A549 (cell line): ENCODE measurements around the gene DOCK7.

ENCODE experiments used
- CEBPB ChIP-seq, 2 experiments: fragments of >200 bp in 1 of 2; sonication (Bioruptor Twin) in 1 of 2; formaldehyde crosslinking in 1 of 2; IDR thresholded peaks; 2 replicates each; pipeline ENCODE4 v1.6.1; 2012 to 2016
- CHD4 ChIP-seq: fragments of 200-600 bp; sonication (generic); IDR thresholded peaks from 2 replicates; pipeline ENCODE4 v1.6.1; 2016; ENCODE audit warnings: antibody characterized with exemption, mild to moderate bottlenecking, borderline replicate concordance
- ELK1 ChIP-seq: fragments of 150-350 bp; IDR thresholded peaks from 2 replicates; pipeline ENCODE4 v1.6.1; 2014; ENCODE audit warnings: low read depth, mild to moderate bottlenecking, low read length
- EP300 ChIP-seq, 2 experiments: fragments of >200 bp; sonication (Bioruptor Twin); formaldehyde crosslinking; IDR thresholded peaks; 2 replicates in 1 of 2; 3 replicates in 1 of 2; pipeline ENCODE4 v1.6.1; 2016 to 2017
- RAD21 ChIP-seq, 2 experiments: fragments of >200 bp in 1 of 2; sonication (Bioruptor Twin) in 1 of 2; formaldehyde crosslinking in 1 of 2; IDR thresholded peaks in 1 of 2; conservative IDR thresholded peaks in 1 of 2; 2 replicates in 1 of 2; 3 replicates in 1 of 2; pipeline ENCODE4 v1.6.1; 2012 to 2018; ENCODE audit warnings: inconsistent platforms in 1 of 2
- RCOR1 ChIP-seq: fragments of 150-350 bp; IDR thresholded peaks from 2 replicates; pipeline ENCODE4 v1.6.1; 2014; ENCODE audit warnings: antibody characterized with exemption, low read length, low read depth
- REST ChIP-seq: fragments of 200-600 bp; sonication (generic); IDR thresholded peaks from 2 replicates; pipeline ENCODE4 v1.6.1; 2016; ENCODE audit warnings: antibody characterized with exemption, mild to moderate bottlenecking, moderate library complexity
- TF ChIP-seq, protein P1 (sequence below): fragments of >200 bp; sonication (Bioruptor Twin); formaldehyde crosslinking; IDR thresholded peaks from 3 replicates; pipeline ENCODE4 v1.5.1; 2016
- TF ChIP-seq, protein P2 (sequence below): IDR thresholded peaks from 2 replicates; pipeline ENCODE4 v1.6.1; 2012

GRCh38 chr1:62673629-62674028 lies 14.6 kb downstream of the DOCK7 start:
- TF ChIP-seq EP300 (IDR thresholded peaks at IDR 0.05) (no peak), RAD21 (conservative IDR thresholded peaks at IDR 0.05 in 1 of 2, IDR thresholded peaks at IDR 0.05 in 1 of 2) (no peak), CHD4 (no peak), ELK1 (no peak), CEBPB (IDR thresholded peaks at IDR 0.05) (no peak), RCOR1 (no peak), REST (no peak)
- TF ChIP-seq, protein P1, sequence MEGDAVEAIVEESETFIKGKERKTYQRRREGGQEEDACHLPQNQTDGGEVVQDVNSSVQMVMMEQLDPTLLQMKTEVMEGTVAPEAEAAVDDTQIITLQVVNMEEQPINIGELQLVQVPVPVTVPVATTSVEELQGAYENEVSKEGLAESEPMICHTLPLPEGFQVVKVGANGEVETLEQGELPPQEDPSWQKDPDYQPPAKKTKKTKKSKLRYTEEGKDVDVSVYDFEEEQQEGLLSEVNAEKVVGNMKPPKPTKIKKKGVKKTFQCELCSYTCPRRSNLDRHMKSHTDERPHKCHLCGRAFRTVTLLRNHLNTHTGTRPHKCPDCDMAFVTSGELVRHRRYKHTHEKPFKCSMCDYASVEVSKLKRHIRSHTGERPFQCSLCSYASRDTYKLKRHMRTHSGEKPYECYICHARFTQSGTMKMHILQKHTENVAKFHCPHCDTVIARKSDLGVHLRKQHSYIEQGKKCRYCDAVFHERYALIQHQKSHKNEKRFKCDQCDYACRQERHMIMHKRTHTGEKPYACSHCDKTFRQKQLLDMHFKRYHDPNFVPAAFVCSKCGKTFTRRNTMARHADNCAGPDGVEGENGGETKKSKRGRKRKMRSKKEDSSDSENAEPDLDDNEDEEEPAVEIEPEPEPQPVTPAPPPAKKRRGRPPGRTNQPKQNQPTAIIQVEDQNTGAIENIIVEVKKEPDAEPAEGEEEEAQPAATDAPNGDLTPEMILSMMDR, result no peak
- TF ChIP-seq, protein P2, sequence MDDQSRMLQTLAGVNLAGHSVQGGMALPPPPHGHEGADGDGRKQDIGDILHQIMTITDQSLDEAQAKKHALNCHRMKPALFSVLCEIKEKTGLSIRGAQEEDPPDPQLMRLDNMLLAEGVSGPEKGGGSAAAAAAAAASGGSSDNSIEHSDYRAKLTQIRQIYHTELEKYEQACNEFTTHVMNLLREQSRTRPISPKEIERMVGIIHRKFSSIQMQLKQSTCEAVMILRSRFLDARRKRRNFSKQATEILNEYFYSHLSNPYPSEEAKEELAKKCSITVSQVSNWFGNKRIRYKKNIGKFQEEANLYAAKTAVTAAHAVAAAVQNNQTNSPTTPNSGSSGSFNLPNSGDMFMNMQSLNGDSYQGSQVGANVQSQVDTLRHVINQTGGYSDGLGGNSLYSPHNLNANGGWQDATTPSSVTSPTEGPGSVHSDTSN, result no peak
